Endothelial cell of umbilical vein (primary cell): ENCODE data around the gene USP31. TPM values are rescaled to one million over a fixed set of nuclear protein-coding genes. Genes with fewer than 3 reads are reported as not detected.
"Not testable (repeated sequence)": the region's sequence is repeated elsewhere in the genome, so short reads cannot be mapped to it uniquely, and the experiment has no call there.

Source experiments
- BruUV-seq: library from RNA; stranded (reverse); fragments of 400-500 nt; replicated peaks from 2 replicates; lab custom pipeline; 2021; lab: Mats Ljungman, UMichigan
- CTCF ChIA-PET: fragments of 300-600, 350-600 bp; sonication (Branson Sonifier 250); formaldehyde crosslinking; loops from one replicate; lab custom pipeline; 2021; ENCODE audit warnings: antibody characterized with exemption, inconsistent platforms; lab: Charles Lee
- POLR2A ChIA-PET: fragments of 300-600, 350-600 bp; sonication (Branson Sonifier 250); formaldehyde crosslinking; loops from one replicate; lab custom pipeline; 2021; ENCODE audit warnings: antibody characterized with exemption, inconsistent platforms; lab: Charles Lee
- DNase-seq: peaks from one replicate; pipeline ENCODE4 v3.0.0-alpha.2; 2011; ENCODE audit warnings: low read depth, low spot score
- FAIRE-seq: peaks from 2 replicates; lab custom pipeline; 2011; peaks lifted over from hg19 to GRCh38; lab: Jason Lieb, UNC
- H2AFZ ChIP-seq: 2 replicates; pipeline ENCODE4 v1.6.0; 2012; ENCODE audit warnings: low read depth, low read length, control low read depth, inconsistent platforms
- H3K27ac ChIP-seq: 2 replicates; pipeline ENCODE4 v1.5.1; 2011; ENCODE audit warnings: low read depth, mild to moderate bottlenecking, control low read depth, low read length, moderate library complexity; ENCODE audit not compliant: insufficient read depth
- H3K27me3 ChIP-seq, 2 experiments: 2 replicates each; pipeline versions ENCODE4 v1.6.0 to v1.6.1; 2011; ENCODE audit warnings: low read length in 2 of 2, mixed read lengths in 1 of 2; ENCODE audit not compliant: control insufficient read depth in 2 of 2, insufficient read depth in 2 of 2
- H3K36me3 ChIP-seq, 2 experiments: 2 replicates in 1 of 2; 3 replicates in 1 of 2; pipeline ENCODE4 v1.5.1; 2011; ENCODE audit warnings: low read length in 2 of 2, mild to moderate bottlenecking in 1 of 2, moderate library complexity in 1 of 2; ENCODE audit not compliant: control insufficient read depth in 2 of 2, insufficient read depth in 2 of 2; ENCODE audit errors: extremely low read depth in 1 of 2
- H3K4me1 ChIP-seq: 3 replicates; pipeline ENCODE4 v1.5.1; 2011; ENCODE audit warnings: mild to moderate bottlenecking, low read length; ENCODE audit not compliant: control insufficient read depth, insufficient read depth; ENCODE audit errors: extremely low read depth
- H3K4me2 ChIP-seq: 2 replicates; pipeline ENCODE4 v1.6.1; 2011; ENCODE audit warnings: low read length, control low read depth, mixed read lengths; ENCODE audit not compliant: insufficient read depth
- H3K4me3 ChIP-seq, 3 experiments: fragments of 200-600 bp in 1 of 3; sonication (generic), shearing (Covaris generic) in 1 of 3; replicated peaks in 1 of 3; 2 replicates each; pipeline ENCODE4 v1.5.1; 2011 to 2016; ENCODE audit warnings: control low read depth in 3 of 3, low read length in 3 of 3, mild to moderate bottlenecking in 2 of 3, inconsistent platforms in 1 of 3, low read depth in 1 of 3, moderate library complexity in 1 of 3; ENCODE audit not compliant: insufficient read depth in 1 of 3
- H3K79me2 ChIP-seq: 2 replicates; pipeline ENCODE4 v1.6.0; 2012; ENCODE audit warnings: low read length, inconsistent platforms; ENCODE audit not compliant: control insufficient read depth, insufficient read depth
- H3K9ac ChIP-seq: replicated peaks from 2 replicates; pipeline ENCODE3; 2011; ENCODE audit warnings: low read length, control low read depth; ENCODE audit not compliant: insufficient read depth; ENCODE audit errors: extremely low read depth
- H3K9me1 ChIP-seq: replicated peaks from 3 replicates; pipeline ENCODE4 v1.6.0; 2011; ENCODE audit warnings: mild to moderate bottlenecking, low read length; ENCODE audit not compliant: control insufficient read depth, insufficient read depth; ENCODE audit errors: extremely low read depth
- H3K9me3 ChIP-seq: replicated peaks from 2 replicates; pipeline ENCODE4 v1.5.1; 2012; ENCODE audit warnings: low read length, inconsistent platforms; ENCODE audit not compliant: control insufficient read depth, insufficient read depth
- H4K20me1 ChIP-seq: replicated peaks from 2 replicates; pipeline ENCODE3; 2011; ENCODE audit warnings: mild to moderate bottlenecking, low read length; ENCODE audit not compliant: control insufficient read depth, insufficient read depth; ENCODE audit errors: extremely low read depth
- EZH2 ChIP-seq: IDR thresholded peaks from 2 replicates; pipeline ENCODE4 v1.6.1; 2012; ENCODE audit warnings: borderline replicate concordance, low read depth, mild to moderate bottlenecking, moderate library complexity, low read length, inconsistent platforms; ENCODE audit not compliant: severe bottlenecking
- FOS ChIP-seq: IDR thresholded peaks from 2 replicates; pipeline ENCODE4 v1.6.1; 2011; ENCODE audit warnings: mild to moderate bottlenecking, low read length, moderate library complexity, borderline replicate concordance; ENCODE audit not compliant: insufficient read depth
- GATA2 ChIP-seq: IDR thresholded peaks from 2 replicates; pipeline ENCODE4 v1.7.0; 2011; ENCODE audit warnings: low read depth, mild to moderate bottlenecking, moderate library complexity, mixed read lengths, low read length; ENCODE audit not compliant: insufficient read length, insufficient read depth
- JUN ChIP-seq: IDR thresholded peaks from 2 replicates; pipeline ENCODE4 v1.6.1; 2011; ENCODE audit warnings: borderline replicate concordance, low read depth; ENCODE audit not compliant: insufficient read length, insufficient read depth
- MYC ChIP-seq: IDR thresholded peaks from one replicate; pipeline ENCODE4 v1.6.1; 2011; ENCODE audit warnings: mild to moderate bottlenecking, low read depth, low read length
- POLR2A ChIP-seq: IDR thresholded peaks from 2 replicates; pipeline ENCODE4 v1.6.1; 2012; ENCODE audit warnings: low read depth, mild to moderate bottlenecking, control low read depth, low read length
- POLR2AphosphoS5 ChIP-seq: IDR thresholded peaks from 2 replicates; pipeline ENCODE4 v1.6.1; 2012; ENCODE audit warnings: low read depth, mild to moderate bottlenecking, control low read depth, low read length, moderate library complexity; ENCODE audit not compliant: insufficient read depth
- dilution Hi-C: fragments of 300-500 bp; cut with MboI; formaldehyde crosslinking; loops from one replicate; pipeline ENCODE4 v1.15.0; 2019; ENCODE audit warnings: low sequenced_read_pairs; ENCODE audit not compliant: extremely low pct_ligation_motif_present
- intact Hi-C: fragments of 100-400 bp; cut with micrococcal nuclease; formaldehyde crosslinking; loops from one replicate; pipeline ENCODE4 v1.10.0; 2022
- polyA plus RNA-seq, 4 experiments: library from polyadenylated mRNA; depleted of rRNA in 3 of 4; stranded (reverse) in 3 of 4; unstranded in 1 of 4; fragments of >200 nt; gene quantifications; 2 replicates each; pipeline versions ENCODE4 v1.2.1 to v1.2.3, GENCODE V29; 2011 to 2012; ENCODE audit warnings: missing spikeins in 1 of 4
- total RNA-seq: library from RNA; stranded (reverse); gene quantifications from 2 replicates; pipeline ENCODE4 v1.2.3, GENCODE V29; 2021
- TF ChIP-seq, protein P1 (sequence below), 2 donors: IDR thresholded peaks; 1 replicate in 1 of 2; 2 replicates in 1 of 2; pipeline ENCODE4 v1.5.1; 2011; ENCODE audit warnings: low read length in 2 of 2, mild to moderate bottlenecking in 2 of 2, moderate library complexity in 2 of 2, control low read depth in 1 of 2, inconsistent platforms in 1 of 2, low read depth in 1 of 2; ENCODE audit not compliant: insufficient read depth in 1 of 2; ENCODE audit errors: extremely low read depth in 1 of 2
- TF ChIP-seq, protein P2 (sequence below): IDR thresholded peaks from 2 replicates; pipeline ENCODE4 v1.6.1; 2011; ENCODE audit not compliant: insufficient read depth, insufficient read length

The USP31 gene
- total and polyA plus RNA-seq, 2 donors (not counting 3 experiments of a cell fraction or from before 2014, with no cell fraction given): 14.5 to 42.4 TPM

DNA sequence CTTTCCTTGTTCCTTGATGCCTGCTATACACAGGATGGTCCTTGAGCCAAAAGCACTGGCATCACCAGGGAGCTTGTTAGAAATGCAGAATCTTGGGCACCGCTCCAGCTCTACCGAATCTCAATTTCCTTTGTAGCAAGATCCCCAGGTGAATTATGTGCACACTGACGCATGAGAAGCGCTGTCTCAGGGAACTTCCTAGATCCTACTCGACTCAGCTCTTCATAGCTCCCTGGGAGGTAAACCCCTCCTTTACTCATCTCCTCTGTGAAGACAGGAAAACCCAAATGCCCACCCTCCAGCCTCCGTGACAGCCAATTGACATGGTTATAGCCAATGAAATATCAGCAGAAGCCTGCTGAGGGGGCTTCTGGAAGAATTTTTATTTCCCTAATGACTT lies 4.1 kb downstream of the USP31 start:
- no peak overlapping the region for H3K4me3 ChIP-seq
- H3K27me3 ChIP-seq: no peaks in the 10 kb centered on the region
- peaks cover 6% of the 10 kb centered on the region for H4K20me1 ChIP-seq
- H3K36me3 ChIP-seq: no peaks in the 10 kb centered on the region
- H3K79me2 ChIP-seq: peaks cover 80% of the 10 kb centered on the region
- ChIA-PET CTCF (interaction anchor here (1.4 kb wide), 1 partner anchor 37 kb away, joined by 3 read pairs; no protein-coding TSS in a partner anchor), POLR2A (interaction anchor here (0.6 kb wide), 1 partner anchor 62 kb away, joined by 4 read pairs; no protein-coding TSS in a partner anchor)
- H3K27ac ChIP-seq: no peak overlapping the region
- no peaks in the 10 kb centered on the region for H3K9me1 ChIP-seq
- no peak for DNase-seq
- peaks cover 21% of the 10 kb centered on the region for H3K4me1 ChIP-seq
- H3K4me2 ChIP-seq: no peak overlapping the region
- TF ChIP-seq, protein P1, sequence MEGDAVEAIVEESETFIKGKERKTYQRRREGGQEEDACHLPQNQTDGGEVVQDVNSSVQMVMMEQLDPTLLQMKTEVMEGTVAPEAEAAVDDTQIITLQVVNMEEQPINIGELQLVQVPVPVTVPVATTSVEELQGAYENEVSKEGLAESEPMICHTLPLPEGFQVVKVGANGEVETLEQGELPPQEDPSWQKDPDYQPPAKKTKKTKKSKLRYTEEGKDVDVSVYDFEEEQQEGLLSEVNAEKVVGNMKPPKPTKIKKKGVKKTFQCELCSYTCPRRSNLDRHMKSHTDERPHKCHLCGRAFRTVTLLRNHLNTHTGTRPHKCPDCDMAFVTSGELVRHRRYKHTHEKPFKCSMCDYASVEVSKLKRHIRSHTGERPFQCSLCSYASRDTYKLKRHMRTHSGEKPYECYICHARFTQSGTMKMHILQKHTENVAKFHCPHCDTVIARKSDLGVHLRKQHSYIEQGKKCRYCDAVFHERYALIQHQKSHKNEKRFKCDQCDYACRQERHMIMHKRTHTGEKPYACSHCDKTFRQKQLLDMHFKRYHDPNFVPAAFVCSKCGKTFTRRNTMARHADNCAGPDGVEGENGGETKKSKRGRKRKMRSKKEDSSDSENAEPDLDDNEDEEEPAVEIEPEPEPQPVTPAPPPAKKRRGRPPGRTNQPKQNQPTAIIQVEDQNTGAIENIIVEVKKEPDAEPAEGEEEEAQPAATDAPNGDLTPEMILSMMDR (IDR thresholded peaks at IDR 0.05; ENCODE audit: extremely low read depth in 1 of 2, insufficient read depth in 1 of 2, low read depth in 1 of 2, low read length in 2 of 2): no peak
- TF ChIP-seq GATA2 (no peak), POLR2A (no peak), FOS (no peak), JUN (no peak), POLR2AphosphoS5 (no peak), EZH2 (no peak), MYC (no peak)
- TF ChIP-seq, protein P2, sequence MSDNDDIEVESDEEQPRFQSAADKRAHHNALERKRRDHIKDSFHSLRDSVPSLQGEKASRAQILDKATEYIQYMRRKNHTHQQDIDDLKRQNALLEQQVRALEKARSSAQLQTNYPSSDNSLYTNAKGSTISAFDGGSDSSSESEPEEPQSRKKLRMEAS: no peak
- H3K9me3 ChIP-seq: no peaks in the 10 kb centered on the region
- H3K9ac ChIP-seq: no peak overlapping the region
- dilution Hi-C loops: no loop called here
- intact Hi-C loops: loop anchor here (5.0 kb wide), 1 partner anchor 63 kb away; no protein-coding TSS in a partner anchor
- no TSS peak for BruUV-seq
- FAIRE-seq: no peak
- no peak overlapping the region for H2AFZ ChIP-seq

DNA sequence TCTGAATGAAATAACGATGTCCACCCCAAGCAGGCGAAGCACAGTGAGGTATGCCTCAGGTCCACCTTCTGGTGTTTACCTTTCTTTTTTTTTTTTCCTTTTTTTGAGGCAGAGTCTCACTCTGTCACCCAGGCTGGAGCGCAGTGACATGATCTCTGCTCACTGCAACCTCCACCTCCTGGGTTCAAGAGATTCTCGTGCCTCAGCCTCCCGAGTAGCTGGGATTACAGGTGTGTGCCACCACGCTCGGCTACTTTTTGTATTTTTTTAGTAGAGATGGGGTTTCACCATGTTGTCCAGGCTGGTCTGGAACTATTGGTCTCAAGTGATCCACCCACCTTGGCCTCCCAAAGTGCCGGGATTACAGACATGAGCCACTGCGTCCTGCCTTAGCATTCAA lies 4.9 kb downstream of the USP31 start:
- BruUV-seq, H3K9me3 ChIP-seq, FAIRE-seq, H3K27ac ChIP-seq, H4K20me1 ChIP-seq, POLR2A ChIA-PET, intact Hi-C loops, H3K4me3 ChIP-seq, H3K4me2 ChIP-seq, H3K36me3 ChIP-seq, H3K27me3 ChIP-seq, H2AFZ ChIP-seq, H3K9me1 ChIP-seq, DNase-seq, H3K9ac ChIP-seq, dilution Hi-C loops: not testable (repeated sequence)
- peaks cover 15% of the 10 kb centered on the region for H3K4me1 ChIP-seq
- CTCF ChIA-PET: interaction anchor here (2.4 kb wide), 1 partner anchor 11 kb away, joined by 6 read pairs; no protein-coding TSS in a partner anchor
- H3K79me2 ChIP-seq: peaks cover 88% of the 10 kb centered on the region
